ENCODE results near the gene APBB3. TPM values are rescaled to one million over a fixed set of nuclear protein-coding genes. Genes with fewer than 3 reads are reported as not detected.

Gene APBB3
- total and polyA plus RNA-seq, 9 of the 15 experiments (the other 6 are each of a cell fraction or from before 2014, with no cell fraction given): 0.17 to 24.3 (median 9.5) TPM

- peaks cover 23 to 27% of the 10 kb centered on the region in 2 experiments for H3K4me1 ChIP-seq (replicated peaks in 1 of 2; ENCODE audit: control insufficient read depth in 2 of 2, insufficient read depth in 2 of 2, low read length in 2 of 2)
- peak within 1 kb of the TSS; percentile 77 for H3K4me3 ChIP-seq
- peak within 1 kb of the TSS; percentile 86 for H3K27ac ChIP-seq (ENCODE audit: extremely low read depth, low read depth, low read length)
- H3K9me1 ChIP-seq (ENCODE audit: control insufficient read depth, insufficient read depth, low read length): no peaks in the 10 kb centered on the region
- ATAC-seq: peak; percentile 94
- peak; percentile 74 for FAIRE-seq
- peak within 1 kb of the TSS; percentile 87 to 97 for H3K9ac ChIP-seq (ENCODE audit: insufficient read depth in 1 of 2, low read depth in 2 of 2, low read length in 2 of 2)
- in situ Hi-C loops (cut with MboI): no loop called here
- BruUV-seq (replicated peaks): no TSS peak
- H3K4me2 ChIP-seq (ENCODE audit: insufficient read depth, low read length): peak within 1 kb of the TSS; percentile 91
- intact Hi-C loops (cut with micrococcal nuclease): loop anchor here (2.0 to 10.0 kb wide), 5 partner anchors 82 to 382 kb away; partner anchors contain the start of genes ANKHD1, CYSTM1 and TMCO6
- H3K79me2 ChIP-seq (ENCODE audit: control insufficient read depth, insufficient read depth, low read length): peaks cover 49% of the 10 kb centered on the region
- peaks cover 35% of the 10 kb centered on the region; the same call in 2 of the 3 replicates for H3K36me3 ChIP-seq (ENCODE audit: control insufficient read depth, insufficient read depth, low read length)
- 0 out of 2 replicates have a peak, but pooled peaks cover 5% of the 10 kb centered on the region for H4K20me1 ChIP-seq (replicated peaks; ENCODE audit: control insufficient read depth, insufficient read depth, low read length)
- H2AFZ ChIP-seq (ENCODE audit: low read depth, low read length): peak within 1 kb of the TSS; percentile 77
- ChIA-PET CTCF (ENCODE audit: low intra/inter-chr PET ratio) (no interaction called here), POLR2A (interaction anchor here (0.6 to 4.2 kb wide), 11 partner anchors 9 to 340 kb away, joined by 3 to 56 read pairs (median 4); partner anchors contain the start of genes ANKHD1, EIF4EBP3, HARS1 and HARS2)
- H3K9me3 ChIP-seq (replicated peaks; ENCODE audit: control insufficient read depth, insufficient read depth, low read depth, low read length): no peaks in the 10 kb centered on the region
- no peaks in the 10 kb centered on the region for H3K27me3 ChIP-seq (ENCODE audit: control insufficient read depth in 2 of 2, insufficient read depth in 2 of 2, low read length in 2 of 2)
- DNase-seq (ENCODE audit: extremely low read depth in 1 of 4, low spot score in 3 of 4): peak; percentile 83 to 95 (median 91)
- 0% methylated on average over 34 of the region's 46 CpGs for WGBS (ENCODE audit: insufficient coverage, low coverage, missing lambda C conversion rate)
- TF ChIP-seq JUND (IDR thresholded peaks at IDR 0.05; ENCODE audit: borderline replicate concordance, low read depth, low read length) (peak; percentile 73), JUND (tag; IDR thresholded peaks at IDR 0.05; ENCODE audit: borderline replicate concordance, low read depth, low read length) (peak; percentile 34; the same call in 2 of the 3 replicates), NFIC (IDR thresholded peaks at IDR 0.05) (peak; percentile 51), SUPT5H (IDR thresholded peaks at IDR 0.05) (peak; percentile 96), ARID4B (CRISPR knock-in tag; IDR thresholded peaks at IDR 0.05) (peak; percentile 83), MYNN (IDR thresholded peaks at IDR 0.05) (peak; percentile 17; the same call in 1 of the 2 replicates), MYNN (CRISPR knock-in tag; IDR thresholded peaks at IDR 0.05) (no peak), RBM22 (IDR thresholded peaks at IDR 0.05; ENCODE audit: low read depth, low read length, poor library complexity, severe bottlenecking) (peak; percentile 66), ZMIZ1 (IDR thresholded peaks at IDR 0.05; ENCODE audit: low read depth in 2 of 2, low read length in 2 of 2) (0 out of 4 replicates have a peak, but pooled peaks of 1 of the 2 experiments have one; percentile 11), ZNF140 (CRISPR knock-in tag; IDR thresholded peaks at IDR 0.05) (no peak)
These were observed 7.1 kb downstream of the APBB3 start, which contains the start of gene SRA1 for GRCh38 chr5:140557136-140557805. Gene SRA1, minus strand, starts transcription at chr5:140557473. Its CDS starts 21 bp downstream, at chr5:140557452.

Measured in K562 (cell line).